DMS53 treated with DMSO at 0.1 percent for 48 hours (cell line): ENCODE results near the gene MYCN.
"Not testable (repeated sequence)": the region's sequence is repeated elsewhere in the genome, so short reads cannot be mapped to it uniquely, and the experiment has no call there.

Source experiments
- DNase-seq: peaks from one replicate; lab custom pipeline; 2025; ENCODE audit not compliant: unreplicated experiment; lab: John Stamatoyannopoulos, UW

The MYCN gene

DNA sequence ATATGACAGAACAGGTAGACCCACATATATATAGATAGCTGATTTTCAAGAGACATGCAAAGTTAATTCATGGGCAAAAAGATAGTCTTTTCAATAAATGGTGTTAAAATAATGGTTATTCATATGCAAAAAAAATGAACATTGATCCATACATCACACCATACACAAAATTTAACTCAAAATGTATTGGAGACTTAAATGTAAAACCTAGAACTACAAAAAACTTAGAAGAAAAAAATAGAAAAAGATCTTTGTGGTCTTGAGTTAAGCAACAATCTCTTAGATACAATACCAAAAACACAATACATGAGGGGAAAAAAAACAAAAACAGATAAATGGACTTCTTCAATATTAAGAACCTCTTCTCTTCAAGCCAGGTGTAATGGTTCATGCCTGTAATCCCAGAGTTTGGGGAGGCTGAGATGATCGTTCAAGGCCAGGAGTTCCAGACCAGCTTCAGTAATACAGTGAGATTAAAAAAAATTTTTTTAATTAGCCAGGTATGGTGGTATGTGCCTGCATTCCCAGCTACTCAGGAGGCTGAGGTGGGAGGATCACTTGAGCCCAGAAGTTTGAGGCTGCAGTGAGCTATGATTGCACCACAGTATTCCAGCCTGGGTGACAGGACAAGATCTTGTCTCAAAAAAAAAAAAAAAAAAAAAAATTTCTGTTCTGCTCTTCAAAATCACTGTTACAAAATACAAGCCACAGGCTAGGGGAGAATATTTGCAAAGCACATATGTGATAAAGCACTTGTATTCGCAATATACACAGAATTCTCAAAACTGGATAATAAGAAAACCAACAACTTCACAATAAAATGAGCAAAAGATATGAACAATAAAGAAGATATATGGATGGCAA lies 32.7 kb upstream of the MYCN start:
- no peak for DNase-seq

DNA sequence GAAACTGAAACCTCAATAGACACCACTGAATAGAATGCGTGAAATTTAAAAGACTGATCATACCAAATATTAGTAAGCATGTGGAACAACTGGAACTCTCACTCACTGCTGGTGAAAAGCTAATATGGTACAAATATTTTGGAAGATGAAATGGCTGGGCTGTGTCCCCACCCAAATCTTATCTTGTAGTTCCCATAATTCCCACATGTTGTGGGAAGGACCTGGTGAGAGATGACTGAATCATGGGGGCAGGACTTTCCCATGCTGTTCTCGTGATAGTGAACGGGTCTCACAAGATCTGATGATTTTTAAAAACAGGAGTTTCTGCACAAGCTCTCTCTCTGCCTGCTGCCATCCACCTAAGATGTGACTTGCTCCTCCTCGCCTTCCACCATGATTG lies 32.0 kb upstream of the MYCN start:
- no peak for DNase-seq

DNA sequence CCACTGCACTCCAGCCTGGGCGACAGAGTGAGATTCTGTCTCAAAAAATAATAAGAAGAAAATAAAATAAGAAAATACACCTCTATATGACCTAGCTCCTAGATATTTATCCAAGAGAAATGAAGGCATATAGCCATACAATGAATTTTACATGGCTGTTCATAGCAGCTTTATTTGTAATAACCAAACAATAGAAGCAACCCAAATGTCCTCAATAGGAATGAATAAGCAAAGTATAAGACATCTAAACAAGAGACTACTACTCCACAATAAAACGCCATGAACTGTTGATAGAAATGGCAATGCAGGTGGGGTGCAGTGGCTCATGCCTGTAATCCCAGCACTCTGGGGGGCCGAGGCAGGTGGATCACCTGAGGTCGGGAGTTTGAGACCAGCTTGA lies 31.2 kb upstream of the MYCN start:
- DNase-seq, result no peak

DNA sequence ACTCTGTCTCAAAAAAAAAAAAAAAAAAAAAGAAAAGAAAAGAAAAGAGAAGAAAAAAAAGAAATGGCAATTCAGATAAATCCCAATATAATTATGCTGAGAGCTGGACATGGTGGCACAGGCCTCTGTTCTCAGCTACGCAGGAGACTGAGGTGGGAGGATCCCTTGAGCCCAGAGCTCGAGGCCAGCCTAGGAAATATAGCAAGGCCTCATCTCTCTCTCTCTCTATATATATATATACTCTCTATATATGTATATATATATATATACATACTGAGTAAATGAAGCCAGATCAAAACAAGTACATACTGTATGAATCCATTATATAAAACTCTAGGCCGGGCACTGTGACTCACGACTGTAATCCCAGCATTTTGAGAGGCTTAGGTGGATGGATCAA lies 30.6 kb upstream of the MYCN start:
- no peak for DNase-seq

DNA sequence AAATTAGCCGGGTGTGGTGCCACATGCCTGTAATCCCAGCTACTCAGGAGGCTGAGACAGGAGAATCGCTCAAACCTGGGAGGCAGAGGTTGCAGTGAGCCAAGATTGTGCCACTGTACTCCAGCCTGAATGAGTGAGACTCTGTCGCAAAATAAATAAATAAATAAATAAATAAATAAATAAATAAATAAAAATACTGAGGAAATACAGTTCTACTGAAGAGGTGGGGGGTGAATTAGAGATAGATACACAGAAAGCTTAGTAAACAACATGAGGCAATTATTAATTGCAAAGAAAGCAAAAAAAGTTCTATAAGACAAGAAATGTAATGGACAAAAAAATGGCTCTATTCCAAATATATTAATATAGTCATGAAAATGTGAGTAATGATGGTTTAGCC lies 29.1 kb upstream of the MYCN start:
- not testable (repeated sequence) for DNase-seq

DNA sequence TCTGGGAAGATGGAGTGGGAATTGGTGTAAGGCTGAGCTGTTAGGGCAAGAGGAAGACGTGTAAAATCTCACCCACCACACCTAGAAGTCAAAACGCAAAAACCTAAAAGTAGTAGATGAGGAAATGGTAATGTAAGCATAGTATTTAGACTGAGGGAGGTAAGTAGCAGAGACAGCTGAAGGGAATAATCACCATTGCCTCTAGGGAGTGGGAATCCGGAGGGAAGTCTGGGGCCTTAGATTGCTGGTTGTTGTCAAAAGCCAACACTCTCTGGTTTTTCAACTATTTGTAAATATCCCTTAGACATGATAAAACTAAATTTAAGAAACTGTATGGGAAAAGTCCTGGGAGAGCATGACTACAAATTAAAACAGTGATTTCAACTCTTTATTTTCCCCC lies 28.7 kb upstream of the MYCN start:
- DNase-seq, result no peak

DNA sequence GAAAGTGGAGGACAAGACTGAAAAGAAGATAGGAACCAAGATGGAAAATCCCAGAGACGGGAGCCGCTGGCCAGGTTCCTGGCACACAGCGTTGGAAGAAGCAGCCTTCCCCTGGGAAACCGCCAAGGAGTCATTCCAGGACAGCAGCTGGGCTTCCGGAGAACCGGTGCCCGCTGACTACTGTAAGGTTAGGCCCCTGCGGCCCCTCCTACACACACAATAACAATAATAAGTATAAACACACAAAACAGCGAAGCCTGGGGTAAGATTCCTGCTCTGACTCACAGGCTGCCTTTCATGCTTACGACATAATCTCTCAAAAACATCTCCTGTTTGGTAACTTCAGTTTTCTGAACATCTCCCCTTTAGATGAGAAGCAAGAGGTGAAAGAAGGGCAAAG lies 28.1 kb upstream of the MYCN start:
- no peak for DNase-seq

DNA sequence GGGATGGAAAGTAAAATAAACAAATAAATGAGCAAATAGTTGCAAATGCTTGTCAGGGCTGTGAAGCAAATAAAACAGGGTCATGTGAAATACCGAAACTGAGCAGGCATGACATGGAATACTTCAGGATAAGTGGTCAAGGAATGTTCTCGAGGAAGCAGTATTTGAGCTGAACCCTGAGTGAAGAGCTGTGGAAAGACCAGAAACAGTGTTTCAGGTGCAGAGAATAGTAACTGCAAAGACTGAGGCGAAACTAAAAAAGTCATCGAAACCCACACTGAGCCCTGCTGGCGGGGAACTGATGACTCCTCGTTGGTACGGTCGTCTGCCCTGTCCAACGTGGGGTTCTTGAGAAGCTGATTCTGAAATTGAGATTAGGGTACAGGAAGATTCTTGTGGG lies 27.2 kb upstream of the MYCN start:
- DNase-seq, result no peak

DNA sequence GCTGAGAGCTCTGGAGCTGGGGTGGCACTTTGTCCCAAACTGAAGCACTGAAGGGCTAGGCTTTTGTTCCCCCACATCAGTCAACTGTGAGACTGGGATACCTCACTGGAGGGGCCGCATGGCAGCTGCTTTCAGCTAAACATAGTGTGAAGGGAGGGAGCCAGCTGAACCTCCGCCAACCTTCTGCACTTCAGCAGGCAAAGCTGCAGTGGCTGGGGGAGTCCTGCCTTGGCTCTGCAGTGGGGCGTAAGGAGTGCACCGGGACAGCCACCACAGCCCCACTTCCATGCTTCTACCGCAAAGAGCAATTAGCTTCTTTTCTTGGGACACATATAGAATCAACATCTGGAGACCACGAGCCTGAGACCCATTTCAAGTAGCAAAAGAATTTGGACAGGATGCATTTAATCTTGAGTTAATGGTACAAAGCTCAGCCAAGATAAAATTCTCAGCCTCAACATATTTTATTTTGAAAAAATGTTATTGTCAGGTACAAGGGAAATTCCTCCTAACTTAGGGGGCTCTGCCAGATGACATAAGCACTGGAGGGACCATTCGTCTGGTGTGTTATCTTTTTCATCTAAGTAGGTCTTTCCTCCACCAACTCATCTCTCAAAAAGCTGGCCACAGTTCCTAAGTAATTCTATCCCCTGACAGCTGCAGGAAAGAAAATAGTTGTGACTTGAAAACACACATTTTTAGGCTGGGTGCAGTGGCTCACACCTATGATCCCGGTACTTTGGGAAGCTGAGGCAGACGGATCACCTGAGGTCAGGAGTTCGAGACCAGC lies 25.6 kb upstream of the MYCN start:
- DNase-seq, result no peak

DNA sequence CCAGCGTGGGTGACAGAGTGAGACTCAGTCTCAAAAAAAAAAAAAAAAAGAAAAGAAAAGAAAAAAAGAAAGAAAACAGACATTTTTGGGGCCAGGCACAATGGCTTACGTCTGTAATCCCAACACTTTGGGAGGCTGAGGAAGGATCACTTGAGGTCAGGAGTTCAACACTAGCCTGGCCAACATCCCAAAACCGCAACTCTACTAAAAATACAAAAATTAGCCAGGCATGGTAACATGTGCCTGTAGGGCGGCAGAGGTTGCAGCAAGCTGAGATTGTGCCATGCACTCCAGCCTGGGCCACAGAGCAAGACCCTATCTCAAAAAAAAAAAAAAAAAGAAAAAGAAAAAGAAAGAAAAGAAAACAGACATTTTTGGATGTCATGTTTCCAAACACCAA lies 24.8 kb upstream of the MYCN start:
- not testable (repeated sequence) for DNase-seq

DNA sequence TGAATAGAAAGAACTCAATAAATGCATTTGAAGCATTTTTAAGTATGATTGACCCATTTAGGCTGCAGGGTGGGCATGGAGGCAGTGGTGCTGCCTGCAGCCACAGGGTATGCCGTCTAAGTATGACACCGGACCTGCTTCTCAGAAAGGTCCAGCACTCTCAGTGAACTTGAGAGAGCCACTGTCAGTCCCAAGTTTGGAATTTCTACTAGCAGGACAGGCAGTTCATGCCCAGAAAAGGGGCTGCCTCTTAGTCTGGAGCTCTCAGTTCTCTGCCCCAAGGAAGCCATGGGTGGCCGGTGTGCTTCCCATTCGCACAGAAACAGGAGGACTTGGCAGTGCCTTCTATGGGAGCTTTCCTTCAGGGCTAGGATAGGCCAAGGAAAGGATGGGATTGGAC lies 24.0 kb upstream of the MYCN start:
- DNase-seq, result no peak

DNA sequence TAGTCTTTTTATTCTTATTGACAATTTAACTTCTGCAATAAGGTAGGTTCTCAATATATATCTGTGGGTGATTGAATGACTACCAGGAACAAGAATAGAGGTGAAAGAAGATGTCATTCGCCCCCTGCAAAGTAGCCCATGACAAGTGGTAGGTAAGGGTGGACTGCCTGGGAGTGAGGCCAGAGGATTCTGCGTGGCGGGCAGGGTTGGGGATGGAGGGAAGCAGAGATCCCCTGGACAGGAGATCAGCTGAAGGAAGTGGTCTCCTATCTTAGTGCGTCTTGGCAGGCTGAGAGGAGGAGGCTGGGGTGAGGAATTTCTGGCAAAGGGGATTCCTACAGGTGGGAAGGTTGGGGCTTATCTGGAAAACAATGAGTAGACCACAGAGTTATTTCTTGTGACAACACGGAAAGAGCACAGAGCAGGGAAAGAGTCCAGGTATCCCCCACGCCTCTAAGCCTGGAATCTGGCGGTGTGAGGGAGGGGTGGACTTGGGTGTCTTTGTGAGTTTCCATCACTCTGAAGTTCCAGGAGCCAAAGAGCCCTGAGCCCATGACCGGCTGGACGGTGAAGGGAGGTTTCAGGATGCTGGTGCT lies 21.5 kb upstream of the MYCN start:
- no peak for DNase-seq

DNA sequence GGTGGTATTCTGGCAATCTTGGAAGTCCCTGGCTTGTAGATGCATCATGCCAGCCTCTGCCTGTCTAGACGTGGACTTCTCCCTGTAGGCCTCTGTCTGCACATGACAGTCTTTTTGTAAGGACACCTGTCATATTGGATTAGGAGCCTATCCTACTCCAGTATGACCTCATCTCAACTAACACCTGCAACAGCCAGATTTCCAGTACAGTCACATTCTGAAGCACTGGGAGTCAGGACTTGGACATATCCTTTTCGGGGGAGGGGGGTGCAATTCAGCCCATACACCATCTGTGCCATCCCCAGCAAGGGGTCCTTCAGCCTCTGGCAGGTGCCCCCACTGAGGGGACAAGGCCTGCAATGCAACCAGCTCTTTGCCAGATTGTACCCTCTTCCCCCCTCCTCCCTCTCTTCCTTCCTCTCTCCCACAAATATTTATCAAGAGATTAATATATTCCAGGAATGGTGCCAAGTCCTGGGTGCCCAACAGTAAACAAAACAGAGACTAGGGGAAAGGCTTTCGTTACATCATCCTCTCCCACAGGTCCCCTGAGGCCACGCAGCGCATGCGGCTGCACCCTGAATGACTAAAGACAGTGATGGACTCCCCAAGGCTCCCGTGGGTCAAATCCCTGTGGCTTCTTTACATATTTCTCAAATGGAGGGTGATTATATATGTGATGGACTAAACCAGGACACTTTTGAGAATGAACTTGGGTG lies 20.5 kb upstream of the MYCN start:
- DNase-seq, result peak; percentile 73

DNA sequence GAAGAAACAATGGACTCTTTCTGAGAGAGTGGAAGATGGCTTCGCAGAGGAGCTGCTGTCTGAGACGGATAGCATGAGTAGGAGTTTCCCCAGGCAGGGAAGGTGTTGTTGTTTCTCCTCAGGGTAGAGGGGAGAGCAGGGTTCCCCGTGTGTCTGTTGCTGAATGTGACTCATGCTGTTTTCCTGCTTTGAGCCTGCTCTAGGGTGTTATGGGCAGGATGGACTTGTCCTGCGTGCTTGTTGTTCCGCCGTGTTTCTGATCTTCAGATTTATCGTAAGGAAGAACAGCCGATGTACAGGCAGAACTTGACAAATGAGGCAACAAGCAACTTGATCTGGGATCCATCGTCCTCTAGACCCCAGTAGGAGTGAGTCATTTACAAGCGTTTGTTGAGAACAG lies 19.7 kb upstream of the MYCN start:
- DNase-seq, result no peak

DNA sequence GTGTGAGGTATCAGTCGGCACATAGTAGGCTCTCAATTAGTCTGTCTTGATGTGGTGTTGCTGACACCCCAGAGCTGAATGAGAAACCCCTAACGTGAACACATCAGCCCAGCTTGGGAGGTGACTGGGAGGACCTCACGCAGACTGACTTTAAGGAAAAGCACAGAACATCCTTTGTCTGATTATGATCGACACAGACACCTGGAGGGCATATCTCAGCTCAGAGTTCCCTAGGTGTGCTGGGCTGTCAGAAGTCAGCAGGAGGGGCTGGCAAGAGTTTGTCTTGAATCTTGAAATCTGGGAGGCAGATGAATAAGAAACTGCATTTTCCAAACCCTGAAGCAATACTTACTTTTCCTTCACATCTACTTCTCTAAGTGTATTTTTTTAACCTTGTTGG lies 16.8 kb upstream of the MYCN start:
- no peak for DNase-seq

DNA sequence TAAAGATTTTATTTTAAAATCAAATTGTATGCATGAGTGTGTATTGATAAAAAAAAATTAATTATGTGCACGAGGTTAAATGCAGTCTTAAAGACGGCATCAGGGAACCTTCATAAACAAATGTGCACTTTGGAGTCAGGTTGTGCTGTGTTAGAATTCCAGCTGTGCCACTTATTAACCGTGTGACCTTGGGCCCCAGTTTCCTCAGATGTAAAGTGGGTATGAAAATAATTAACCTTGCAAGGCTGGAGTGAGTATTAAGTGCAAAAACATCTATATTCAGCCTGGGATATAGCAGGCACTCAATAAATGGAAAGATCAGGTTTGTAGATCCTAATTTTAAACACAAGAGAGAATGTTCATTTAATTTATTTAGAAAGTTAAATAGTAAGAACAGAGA lies 14.5 kb upstream of the MYCN start:
- no peak for DNase-seq

DNA sequence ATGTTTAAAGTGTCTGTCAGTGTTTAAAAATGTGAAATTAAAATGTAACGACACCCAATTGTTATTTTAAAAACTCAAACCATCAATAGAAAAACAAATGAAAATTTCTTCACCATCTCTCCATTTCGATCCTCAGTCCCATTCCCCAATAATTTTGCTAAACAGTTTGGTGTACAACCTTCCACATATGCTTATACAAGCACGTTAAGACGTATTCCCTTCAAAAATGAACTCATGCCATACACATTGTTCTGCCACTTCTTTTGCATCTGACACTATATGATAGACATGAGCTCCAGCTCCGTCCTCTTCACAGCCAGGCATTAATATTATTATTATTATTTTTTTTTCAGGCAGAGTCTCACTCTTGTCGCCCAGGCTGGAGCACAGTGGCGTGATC lies 14.1 kb upstream of the MYCN start:
- no peak for DNase-seq

DNA sequence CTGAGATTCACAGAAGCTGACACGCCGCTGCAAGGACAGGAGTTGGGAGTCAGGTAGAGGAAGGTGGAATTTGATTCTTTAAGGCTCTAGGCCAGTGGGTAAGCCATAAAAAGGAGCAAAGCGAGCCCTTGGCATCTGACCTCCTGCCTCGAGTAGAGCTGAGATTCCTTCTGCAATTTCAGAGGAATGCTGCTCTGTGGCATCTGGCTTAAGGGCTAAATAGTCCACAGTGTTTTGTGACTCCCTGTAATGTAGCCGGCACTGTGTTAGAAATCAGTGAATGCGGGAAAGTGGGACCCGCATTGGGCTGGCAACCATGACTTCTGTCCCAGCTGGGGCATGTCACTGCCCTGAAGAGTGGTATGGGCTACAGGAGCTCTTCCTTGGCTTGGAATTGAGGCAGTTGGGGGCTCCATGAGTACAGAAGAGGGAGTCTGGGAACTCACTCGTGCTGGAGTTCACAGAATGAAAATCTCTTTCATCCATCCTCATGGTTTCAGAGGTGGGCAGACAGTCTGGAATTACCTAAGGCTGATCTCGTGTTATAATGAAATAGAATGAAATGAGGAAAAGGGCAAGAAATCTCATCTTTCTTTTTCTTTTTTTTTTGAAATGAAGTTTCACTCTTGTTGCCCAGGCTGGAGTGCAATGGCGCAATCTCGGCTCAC lies 12.7 kb upstream of the MYCN start:
- no peak for DNase-seq

DNA sequence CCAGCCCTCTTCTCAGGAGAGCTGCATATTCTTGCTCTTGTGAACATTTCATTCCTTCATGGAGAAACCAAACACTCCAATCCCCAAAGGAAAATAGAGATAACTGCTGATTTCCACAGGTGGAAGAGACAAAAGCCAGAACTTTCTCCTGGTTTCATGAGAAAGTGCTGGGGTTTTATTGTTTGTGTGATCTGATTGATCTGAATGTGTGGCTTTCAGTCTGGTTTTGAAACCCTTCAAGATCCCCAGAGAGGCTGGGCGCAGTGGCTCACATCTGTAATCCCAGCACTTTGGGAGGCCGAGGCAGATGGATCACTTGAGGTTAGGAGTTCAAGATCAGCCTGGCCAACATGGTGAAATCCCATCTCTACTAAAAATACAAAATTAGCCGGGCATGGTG lies 11.3 kb upstream of the MYCN start:
- DNase-seq, result not testable (repeated sequence)

DNA sequence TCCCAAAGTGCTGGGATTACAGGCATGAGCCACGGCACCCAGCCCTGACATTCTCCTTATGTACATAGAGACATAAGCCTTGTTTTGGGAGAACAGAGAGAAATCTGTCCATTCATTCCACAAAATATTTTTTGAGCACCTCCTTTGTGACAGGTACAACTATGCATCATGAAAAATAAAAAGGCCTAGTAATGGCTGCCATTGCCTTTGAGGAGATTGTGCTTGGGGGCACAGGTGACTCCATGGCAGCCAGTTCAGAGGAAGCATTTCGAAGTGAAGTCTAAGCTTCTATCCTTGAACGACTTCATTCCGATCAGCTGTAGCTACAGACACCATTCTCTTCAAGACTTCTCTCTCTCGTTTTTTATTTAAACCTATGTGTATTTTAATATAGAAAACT lies 10.5 kb upstream of the MYCN start:
- DNase-seq, result no peak
